Measurements from ENCODE around the gene ZNF184.

ZNF184 gene

DNA sequence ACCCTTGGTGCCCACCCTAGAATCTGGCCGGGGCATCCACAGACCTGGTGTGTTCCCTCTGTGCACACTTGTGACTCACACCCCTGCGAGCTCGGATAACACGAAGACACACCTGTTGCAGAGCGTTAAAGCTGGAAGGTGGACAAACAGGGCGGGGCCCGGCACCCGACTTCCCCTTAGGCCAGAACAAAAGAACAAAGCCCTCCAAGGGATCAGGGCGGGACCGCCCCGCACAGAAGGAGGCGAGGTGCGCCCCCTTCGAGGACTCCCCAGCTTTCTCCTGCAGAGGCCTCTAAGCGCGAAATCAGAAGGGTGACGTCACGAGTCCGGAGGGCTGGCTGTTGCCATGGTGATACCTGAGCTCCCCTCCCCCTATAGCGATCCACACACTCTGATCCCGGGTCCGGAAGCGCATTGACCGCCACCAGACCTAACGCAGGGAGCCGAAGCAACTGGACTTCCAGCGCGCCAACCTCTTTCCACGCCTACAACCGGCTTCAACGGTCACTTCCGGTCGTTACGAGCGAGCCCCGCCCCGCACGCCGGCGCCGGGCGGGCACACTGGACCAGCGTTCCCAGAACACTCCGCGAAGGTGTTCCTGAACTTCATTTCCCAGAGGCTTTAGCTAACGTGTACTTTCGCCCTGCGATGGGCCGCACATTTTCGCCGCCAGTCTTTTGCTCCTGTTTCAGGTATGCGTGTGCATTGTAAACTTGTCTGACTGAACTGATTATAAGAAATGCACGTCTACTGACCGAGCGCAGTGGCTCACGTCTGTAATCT, at the start of gene ZNF184:
ZNF184 (minus strand) TSS at position 489 of the 784 bp plus-strand sequence. CDS start 811 bp downstream, outside the sequence.
- peak; percentile 93 for DNase-seq

DNA sequence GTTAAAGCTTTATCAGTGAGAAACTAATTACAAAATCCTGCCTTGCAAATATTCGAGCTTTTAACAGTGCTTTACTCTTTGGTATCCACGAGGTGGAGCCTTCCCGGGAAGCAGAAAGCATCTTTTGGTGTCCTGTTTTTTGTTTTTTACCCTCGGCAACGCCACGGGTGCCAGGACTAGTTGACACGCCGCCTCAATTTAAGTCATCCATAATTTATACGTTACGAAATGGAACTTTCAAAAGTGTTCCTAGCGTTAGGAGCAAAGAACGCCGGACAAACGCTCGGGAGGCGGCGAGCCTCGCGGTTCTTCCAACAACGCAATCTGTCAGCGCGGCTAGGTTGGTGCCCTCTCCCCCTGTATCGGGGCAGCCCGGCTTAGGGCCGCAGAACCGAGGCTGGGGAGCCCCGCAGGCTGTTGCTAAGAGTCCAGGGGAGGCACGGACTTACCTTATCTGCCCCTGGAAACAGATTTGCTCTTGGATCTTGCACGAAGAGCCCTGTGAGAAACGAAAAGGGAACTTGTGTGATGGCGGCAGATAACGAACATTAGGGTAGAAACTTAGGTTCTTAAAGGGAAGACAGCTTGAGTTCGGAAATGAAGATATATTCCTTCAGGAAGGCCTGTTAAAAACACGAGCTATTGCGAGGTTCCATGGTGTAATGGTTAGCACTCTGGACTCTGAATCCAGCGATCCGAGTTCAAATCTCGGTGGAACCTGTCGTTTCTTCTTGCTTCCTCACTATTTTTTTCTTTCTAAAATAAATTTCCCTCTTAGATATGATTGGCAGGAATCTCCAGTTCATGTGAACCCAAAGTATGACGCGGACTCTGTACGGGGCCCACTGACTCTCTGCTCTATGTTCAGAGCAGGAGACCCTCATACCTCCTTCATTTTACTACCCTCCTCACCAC, 46.2 kb upstream of the ZNF184 start:
- DNase-seq = peak; percentile 49

DNA sequence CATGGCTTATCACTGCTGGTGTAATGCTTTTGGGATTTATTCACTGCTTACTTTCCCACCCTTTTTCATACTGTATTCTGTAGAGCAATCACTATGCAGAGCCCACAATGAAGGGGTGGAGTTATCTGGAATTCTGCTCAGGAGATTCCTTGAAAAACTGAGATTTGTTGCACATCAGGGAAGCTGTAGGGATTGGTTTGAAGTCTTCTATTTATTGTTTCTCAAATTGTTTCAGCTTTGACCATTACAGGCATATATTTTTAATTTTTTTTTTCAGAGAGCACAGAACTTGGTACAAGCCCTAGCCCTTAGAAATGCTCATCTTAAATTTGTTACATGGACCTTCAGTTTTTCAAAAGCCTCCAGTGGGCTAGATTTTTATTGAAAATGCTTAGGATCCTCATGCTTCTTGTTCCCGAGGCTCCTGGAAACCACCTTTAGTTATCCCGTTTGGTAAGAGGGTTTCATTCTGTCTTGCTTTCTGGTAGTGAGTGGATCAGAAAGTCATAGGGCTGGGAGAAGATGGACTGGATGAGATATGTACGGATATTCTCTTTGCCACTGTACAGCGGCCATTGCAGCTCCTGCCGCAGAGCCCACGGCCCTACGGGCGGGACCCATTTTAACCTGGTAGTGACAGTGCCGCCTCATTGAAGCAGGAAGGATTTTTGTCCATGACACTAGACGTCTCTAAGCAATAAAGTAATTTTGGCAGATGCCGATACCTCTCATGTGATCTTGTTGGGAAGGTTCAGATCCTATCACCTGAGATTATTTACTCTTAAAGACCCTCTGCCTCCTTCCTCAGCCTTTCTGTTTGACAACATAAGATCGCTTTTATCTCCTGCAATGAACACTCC, 45.3 kb upstream of the ZNF184 start:
- DNase-seq = no peak

DNA sequence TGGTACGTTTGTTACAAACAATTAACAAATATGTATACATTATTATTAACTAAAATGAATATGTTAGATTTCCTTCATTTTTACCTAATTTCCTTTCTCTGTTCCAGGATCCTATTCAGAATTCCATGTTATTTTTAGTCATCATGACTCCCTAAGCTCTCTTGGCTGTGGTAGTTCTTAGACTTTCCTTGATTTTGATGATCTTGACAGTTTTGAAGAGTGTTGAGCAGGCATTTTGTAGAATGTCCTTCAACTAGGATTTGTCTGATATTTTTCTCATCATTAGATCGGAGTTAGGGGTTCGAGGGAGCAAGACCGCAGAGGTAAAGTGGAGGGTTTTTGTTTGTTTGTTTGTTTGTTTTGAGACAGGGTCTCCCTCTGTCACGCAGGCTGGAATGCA, 44.3 kb upstream of the ZNF184 start:
- no peak for DNase-seq

DNA sequence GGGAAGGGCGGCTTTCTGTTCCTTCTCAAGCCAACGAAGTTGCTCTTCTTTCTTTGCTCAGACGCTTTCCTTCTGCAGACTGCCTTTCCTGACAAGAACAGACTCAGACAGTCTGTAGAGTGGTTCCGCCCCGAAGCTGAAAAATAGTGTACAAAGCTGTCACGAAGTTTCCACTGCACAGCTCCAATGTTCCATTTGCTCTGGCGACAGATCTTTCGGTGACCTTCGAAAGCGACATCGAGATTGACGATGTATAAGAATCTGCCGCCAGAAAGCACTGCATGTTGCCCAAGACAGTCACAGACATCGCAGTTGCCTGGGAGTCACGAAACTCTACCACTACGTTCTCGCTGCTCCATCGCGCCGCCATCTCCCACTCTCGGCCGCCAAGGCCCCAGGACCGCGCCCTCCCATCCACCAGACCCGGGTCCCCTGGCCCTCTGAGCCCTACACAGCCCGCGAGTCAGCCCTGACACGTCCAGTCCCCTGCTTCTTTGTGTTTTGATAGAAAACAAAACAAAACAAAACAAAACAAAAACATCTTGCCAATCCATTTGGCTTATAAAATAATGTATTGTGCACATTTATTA, 42.1 kb upstream of the ZNF184 start:
- DNase-seq = no peak

DNA sequence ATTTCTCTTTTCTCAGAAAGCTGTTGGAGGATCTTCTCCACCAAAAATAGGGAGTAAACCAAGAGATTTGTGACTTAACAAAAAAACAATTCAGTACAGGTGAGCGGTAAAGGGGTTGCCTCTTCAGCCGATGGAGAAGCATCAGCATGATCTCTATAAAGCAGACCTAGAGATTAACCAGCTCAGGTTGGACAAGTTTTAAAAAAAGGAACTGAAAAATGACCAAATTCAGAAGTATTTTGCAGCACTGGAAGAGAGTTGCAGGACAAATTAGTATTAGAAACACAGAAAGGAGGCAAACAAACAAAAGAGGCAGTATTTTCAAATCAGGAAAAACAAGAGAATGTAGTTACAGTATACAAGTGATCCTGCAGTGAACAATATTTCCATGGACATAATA, 39.6 kb upstream of the ZNF184 start:
- DNase-seq = no peak

DNA sequence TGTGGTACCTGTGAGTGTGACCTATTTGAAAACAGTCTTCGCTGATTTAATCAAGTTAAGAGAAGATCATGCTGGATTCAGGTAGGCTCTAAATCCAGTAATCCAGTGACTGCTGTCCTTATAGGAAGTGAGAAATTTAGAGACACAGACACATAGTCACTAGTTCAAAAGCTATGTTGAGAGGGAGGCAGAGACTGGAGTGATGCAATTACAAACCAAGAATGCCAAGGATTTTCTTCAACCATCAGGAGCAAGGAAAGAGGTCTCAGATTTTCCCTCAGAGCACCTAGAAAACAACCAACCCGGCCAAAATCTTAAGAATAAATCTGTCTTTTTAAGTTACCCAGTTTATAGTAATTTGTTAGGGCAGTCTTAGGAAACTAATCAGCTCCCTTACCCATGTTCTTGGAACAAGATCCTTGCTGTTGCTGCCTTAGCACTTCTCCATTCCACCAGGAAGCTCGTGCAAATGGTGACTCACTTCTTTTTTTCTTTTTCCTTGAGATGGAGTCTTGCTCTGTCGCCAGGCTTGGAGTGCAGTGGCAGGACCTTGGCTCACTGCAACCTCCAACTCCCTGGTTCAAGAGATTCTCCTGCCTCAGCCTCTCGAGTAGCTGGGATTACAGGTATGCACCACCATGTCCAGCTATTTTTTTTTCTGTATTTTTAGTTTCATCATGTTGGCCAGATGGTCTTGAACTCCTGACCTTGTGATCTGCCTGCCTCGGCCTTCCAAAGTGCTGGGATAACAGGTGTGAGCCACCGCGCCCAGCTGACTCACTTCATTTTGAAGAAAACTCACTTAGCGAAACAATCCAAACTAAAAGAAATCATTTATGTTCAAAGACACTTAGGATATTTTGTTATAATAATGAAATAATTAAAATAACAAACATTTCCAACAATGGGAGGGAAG, 34.4 kb upstream of the ZNF184 start:
- DNase-seq = no peak

DNA sequence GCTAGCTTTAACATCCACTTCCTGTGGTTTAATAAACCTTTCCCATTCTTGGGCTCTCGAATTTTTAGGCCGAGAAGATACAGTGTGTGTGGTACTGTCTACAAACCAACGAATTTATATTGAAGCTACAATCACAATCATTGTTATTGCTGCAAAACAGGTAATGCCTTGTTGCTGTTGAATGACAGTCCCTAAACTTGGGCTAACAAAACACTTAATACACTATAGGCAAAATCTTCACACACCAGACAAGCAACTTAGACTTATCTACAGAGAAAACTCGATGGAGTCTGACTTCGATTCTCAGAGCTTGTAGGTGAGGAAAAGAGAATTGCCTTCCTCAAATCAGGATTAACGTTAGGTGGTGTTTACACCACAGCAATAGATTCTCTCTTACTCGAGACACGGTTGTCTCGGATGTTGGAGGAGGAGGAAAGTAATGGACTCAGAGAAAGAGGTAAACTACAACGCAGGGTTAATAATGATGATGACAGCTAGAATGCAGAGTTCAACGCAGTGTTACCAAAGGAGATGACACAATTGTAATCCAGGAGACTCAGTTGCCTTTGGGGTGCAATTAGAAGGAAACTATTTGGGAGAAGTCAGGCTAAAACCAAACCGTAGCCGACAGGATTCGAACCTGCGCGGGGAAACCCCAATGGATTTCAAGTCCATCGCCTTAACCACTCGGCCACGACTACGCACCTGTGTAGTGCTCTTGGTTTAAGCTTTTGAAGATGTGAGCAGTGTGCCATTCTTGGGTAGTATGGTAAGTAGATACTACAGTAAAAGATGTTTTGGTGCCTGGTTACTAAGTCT, 32.5 kb upstream of the ZNF184 start:
- peak; percentile 1 for DNase-seq

DNA sequence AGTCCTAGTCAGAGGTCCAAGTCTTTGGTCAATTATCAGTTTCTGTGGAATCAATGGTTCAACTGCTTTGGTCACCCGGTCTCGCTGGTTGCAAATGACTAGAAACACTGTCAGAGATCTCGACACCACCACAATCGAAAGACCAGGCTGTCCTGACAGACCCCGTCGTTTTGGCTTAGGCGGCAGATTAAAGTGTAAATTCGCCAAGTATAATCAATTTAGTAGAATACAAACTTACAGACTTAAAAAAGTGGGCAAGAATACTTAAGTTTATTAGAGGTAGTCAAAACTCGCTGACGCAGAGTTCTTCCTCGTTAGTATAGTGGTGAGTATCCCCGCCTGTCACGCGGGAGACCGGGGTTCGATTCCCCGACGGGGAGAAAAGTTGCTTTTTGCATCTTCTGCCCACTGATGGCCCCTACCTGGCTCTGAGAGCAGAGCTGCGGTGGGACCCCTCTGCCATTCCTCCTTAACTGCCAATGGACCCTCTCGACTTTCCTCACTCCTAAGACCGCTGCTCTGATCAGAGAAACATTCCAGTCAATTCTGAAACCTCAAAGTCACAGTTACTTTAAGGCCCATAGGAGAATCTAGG, 30.6 kb upstream of the ZNF184 start:
- DNase-seq = peak; percentile 17

DNA sequence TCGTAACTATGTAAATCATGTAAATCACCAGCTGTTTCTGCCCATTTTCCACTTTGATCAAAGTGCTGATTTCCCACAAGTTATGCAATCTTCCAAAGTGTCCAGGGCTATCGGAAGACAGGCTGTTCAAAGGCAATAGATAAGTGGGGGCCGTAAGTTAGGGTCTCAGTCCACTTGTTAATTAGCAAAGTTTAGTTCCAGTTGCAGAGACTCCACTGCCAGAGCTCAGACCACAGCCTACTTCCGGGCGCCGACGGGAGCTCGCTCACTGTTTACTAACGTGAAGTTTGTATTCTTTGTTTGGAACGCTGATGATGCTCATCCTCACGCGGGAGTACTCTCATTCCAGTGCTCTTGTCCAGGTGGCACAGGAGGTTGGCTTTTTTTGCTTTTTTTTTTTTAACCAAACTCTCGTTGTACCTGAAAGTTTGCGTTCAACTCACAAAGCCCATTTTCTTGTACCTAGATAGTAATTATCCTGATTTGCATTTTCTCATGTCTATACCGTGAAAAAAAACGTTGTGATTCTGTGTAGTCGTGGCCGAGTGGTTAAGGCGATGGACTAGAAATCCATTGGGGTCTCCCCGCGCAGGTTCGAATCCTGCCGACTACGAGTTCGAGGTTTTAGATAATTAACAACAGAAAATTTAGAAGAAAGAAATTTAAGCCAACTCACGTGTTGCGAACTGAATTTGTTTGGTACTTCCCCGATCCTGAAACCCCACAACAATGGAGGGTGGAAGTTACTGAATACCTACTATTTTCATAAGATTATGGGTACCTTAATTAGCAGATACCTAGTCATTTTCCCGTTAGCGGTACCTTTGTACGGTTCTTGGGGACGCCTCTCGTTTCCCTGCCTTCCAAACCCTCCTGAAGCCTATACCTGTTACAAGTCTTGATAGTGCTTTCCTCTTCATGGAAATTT, 29.9 kb upstream of the ZNF184 start:
- DNase-seq = peak; percentile 12

DNA sequence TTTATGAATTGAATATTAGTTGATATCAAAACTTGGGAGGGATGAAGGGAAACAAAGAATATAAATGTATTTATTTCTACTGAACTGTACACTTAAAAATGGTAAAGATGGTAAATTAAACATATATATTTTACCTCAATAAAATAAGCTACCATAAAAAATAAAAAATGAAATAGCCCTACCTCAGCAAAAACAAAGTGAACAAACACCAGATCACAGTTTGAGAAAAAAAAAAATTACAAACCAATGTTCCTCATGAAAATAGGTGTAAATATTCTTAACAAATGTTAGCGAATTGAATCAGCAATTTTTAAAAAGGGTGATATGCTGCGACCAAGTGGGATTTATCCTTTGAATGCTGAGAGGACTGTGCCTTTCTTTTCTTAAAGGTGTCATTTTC, 28.3 kb upstream of the ZNF184 start:
- DNase-seq = no peak

DNA sequence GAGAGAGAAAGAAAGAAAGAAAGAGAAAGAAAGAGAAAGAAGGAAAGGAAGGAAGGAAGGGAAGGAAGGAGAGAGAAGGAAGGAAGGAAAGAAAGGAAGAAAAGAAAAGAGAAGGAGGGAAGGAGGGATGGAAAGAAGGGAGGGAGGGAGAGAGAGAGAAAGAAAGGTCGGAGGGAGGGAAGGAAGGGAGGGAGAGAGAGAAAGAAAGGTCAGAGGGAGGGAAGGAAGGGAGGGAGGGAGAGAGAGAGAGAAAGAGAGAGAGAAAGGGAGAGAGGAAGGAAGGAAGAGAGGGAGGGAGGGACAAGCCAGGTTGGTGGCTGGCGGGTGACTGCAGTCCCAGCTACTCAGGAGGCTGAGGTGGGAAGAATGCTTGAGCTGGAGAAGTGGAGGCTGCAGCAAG, 27.3 kb upstream of the ZNF184 start:
- no peak for DNase-seq

DNA sequence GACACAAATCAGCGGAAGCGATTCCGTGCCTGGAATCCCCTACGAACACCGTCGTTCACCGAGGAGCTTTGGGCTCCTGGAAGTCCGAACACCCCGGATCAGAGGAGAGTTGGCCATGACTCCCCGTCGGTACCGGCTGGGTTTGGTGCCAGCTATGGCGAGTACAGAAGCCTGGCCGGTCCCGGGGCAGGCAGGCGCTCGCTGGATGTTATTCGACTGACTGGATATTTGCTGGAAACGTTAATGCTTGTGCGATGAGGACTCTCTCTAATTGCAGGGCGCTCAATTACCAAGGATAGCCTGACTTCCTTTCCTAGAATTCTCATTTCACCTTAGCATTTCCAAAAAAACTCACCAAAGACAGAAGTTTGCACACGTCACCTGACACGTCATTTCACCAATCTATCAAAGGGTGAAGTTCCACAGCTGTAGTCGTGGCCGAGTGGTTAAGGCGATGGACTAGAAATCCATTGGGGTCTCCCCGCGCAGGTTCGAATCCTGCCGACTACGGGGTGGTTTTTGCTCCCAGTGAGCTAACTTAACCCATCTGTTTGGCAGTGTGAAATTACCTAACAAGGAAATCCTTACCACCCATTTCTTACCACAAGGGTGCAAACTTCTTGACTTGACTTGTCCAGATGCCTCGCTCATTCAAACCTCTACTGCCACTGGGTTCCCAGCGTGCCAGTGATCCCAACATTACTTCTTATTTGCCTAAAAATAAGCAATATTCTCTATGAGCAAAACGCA, 22.7 kb upstream of the ZNF184 start:
- no peak for DNase-seq

DNA sequence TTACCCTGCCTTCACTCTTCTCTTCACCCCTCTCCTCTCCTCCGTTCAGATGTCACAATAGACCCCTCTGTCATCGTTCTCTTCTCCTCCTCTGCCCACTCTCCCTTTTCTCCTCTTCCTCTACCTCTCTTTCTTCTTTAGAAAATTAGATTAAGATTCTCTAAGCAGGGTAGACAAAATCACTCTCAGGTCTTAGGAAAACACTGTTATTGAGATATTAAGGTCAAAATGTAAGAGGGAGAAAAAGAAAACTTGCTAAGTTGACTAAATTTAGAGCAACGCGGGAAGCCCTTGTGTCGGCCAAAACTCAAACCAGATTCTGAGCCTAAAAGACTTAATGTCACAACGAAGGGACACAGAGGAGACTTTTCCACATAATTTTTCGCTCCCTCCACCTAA, 22.1 kb upstream of the ZNF184 start:
- no peak for DNase-seq

DNA sequence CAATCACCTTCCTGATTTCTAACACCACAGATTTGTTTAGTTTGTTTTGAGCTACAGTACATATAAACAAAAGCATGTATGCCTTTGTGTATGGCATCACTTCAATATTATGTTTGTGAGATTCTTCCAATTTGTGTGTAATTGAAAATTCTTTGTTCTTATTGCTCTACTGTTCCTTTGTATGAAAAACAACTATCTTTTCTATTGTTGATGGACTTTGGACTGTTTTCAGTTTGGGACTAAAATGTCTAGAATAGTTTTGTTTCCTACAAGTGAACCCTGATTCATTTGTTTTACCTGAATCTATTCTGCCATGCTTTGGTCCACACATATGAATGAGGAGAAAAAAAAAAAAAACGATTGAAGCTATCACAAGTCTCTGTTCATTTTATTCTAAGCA, 21.2 kb upstream of the ZNF184 start:
- DNase-seq = no peak

DNA sequence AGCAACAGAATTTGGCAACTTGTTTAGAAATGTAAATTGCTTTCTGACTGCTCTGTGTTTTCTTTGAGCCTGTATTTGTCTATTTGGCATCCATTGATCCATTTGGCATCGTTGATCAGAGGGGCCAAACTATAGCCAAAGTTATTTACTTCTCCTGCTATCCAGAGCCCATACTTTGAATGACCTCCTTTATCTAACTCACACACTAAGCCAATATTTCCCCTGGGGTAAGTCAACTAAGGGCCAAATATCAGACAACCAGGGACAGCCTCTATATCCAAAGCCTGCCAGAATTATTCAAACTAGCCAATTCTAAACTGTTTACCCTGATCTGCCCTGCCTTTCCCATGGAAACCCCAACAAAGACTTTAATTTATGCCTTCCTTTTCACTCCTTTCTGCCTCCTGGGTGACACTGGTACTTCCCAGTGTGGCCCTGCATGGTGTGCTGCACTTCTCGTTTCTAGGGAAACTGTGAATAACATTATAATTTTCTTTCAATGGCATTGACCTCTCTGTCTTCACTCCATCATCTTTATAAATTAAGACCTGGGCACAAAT, 19.8 kb upstream of the ZNF184 start:
- DNase-seq = no peak

DNA sequence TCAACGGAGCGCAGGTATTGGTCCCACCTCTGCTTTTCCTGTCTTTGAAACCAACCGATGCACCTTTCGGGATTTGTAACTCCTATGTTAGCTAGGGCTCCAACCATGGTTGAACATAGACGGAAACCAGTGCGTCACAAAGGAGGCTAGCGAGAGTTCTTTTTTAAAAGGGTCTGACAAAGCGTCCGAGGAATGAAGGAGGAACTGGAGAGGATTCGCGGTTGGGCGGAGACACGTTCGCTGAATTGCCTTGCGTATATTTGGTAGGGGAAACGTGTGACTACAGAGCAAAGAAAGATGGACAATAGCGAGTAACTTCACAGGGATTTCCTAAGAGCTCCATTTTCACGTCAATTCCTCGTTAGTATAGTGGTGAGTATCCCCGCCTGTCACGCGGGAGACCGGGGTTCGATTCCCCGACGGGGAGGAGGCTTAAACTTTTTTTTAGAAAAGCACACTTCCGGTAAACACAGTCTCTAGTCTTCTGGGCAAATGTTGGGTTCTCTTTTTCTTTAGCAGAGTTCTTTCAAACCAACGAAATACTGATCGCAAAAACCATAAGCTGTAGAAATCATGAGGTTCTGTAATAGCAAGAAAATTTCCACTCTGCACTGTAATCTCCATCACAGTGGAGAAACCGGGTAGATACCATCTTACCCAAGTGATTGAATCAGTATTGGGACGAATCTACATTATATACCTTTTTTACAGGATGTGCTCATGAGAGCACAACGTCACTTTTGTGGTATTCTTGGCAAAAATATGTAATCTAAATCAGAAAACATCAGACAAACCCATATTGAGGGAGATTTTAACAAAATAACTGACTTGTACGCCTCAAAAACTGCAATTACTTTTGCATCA, 6.6 kb upstream of the ZNF184 start:
- peak; percentile 63 for DNase-seq

All from NCI-H1092 treated with DMSO at 0.1 percent for 48 hours (cell line).